GM21576 (cell line): ENCODE results near the gene RFPL1.
"Not testable (repeated sequence)": the region's sequence is repeated elsewhere in the genome, so short reads cannot be mapped to it uniquely, and the experiment has no call there.

Experiments used
- ATAC-seq: cut with Tn5 transposase; IDR thresholded peaks from one replicate; pipeline ENCODE4 v1.9.1; 2021; ENCODE audit warnings: mild to moderate bottlenecking, moderate library complexity; ENCODE audit not compliant: unreplicated experiment

Gene RFPL1

DNA sequence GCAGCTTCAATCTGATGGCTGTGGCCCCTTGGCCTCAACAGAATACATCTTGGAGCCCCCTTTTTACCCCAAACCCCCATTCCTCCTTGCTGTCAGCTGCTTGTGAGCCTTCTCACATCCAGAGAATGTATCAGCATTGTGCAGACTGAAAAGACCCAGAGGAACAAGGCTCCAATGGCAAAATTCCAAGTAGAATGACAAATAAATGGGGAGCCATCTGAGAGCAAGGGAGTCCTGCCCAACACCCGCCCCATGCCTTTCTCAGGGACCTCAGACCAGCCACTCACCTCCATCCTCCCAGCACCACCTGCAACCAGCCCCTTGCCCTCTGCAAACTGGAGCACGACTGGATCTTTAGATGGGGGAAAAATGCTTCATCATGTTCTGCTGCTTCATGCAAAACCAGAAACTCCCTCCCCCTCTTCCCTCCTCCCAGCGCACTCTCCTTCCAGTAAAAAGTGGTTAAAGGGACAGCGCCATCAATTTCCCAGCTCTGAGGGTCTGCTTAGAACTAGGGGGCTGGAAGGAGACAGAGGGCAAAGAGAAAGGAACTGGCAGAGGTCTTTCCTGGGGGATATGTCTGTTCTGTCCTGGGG, 39.4 kb downstream of the RFPL1 start:
- ATAC-seq = no peak

DNA sequence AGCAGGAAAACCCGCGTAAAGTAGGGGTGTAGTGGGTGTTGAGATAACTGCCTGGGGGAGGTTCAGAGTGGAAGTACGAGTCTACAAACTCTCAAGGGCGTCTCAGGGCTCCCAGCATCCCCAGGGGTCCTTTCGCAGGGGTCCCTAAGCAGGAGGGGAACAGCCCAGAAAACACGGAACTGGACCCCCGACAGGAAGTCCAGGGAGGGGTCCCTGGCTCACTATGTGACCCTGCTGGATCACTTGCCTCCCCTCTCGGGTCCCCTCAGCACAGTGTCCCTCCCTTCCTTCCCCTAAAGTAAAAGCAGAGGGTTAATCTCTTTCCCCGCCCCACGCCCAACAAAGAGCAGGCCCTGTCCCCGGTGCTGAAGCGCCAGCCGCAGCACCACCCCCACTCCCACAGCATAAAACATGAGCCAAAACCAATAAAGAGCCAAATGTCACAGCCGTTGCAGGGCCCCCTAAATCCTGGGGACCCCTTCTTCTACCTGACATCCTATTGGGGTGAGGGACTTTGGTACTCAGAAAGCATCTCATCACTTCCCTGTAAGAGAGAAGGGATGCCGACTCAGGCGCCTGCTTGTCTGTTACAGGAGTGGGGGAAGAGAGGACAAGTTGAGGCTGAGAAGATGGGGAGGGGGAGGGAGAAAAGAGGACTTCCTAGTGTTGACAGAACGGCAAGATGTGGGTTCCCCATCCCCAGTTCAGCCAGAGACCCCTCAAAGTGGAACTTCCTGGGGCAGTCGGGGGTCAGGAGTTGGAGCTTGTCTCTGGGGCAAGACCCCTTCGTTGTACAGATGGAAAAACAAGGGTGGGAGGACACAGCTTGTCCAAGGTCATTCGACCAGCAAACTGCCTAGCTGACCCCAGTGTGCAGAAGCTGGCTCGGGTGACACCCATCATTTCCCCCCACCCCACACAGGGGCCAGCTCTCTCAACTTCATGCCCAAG, 40.2 kb downstream of the RFPL1 start:
- no peak for ATAC-seq

DNA sequence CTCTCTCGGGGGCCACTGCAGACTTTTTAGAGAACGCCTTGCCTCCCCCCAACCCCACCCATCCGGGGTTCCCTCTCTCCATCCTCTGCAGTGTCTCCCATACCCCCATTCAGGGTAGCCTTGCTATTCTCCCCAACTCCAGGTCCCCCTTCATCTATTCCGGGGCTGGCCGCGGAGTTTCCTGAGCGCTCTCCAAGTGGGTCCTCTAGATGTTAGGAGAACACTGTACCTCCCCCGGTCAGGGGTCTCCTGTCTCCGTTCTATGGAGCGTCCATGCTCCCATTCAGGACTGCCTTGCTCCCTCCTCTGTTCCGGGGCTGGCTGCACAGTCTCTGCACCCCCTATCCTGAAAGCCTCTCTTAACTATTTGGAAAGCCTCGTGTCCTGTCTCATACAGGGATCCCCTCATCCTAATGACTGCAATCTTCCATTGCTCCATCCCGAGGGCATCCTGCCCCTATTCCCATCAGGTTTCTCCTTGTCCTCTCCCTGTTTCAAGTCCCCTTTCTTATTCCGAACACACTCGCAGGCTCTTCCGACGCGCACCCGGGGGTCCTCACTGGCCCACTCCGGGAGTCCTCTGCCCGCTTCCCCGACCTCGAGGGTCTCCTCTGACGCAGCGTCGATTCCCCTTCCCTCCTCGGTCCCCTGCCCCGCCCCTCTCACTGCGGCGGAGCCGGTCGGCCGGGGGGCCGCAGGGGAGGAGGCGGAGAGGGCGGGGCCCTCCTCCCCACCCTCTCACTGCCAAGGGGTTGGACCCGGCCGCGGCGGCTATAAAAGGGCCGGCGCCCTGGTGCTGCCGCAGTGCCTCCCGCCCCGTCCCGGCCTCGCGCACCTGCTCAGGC, 41.3 kb downstream of the RFPL1 start, which contains the start of gene NEFH:
NEFH (plus strand) TSS at position 802 of the 845 bp plus-strand sequence. CDS start 45 bp downstream, outside the sequence.
- ATAC-seq = no peak

DNA sequence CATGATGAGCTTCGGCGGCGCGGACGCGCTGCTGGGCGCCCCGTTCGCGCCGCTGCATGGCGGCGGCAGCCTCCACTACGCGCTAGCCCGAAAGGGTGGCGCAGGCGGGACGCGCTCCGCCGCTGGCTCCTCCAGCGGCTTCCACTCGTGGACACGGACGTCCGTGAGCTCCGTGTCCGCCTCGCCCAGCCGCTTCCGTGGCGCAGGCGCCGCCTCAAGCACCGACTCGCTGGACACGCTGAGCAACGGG, 41.8 kb downstream of the RFPL1 start:
- no peak for ATAC-seq

DNA sequence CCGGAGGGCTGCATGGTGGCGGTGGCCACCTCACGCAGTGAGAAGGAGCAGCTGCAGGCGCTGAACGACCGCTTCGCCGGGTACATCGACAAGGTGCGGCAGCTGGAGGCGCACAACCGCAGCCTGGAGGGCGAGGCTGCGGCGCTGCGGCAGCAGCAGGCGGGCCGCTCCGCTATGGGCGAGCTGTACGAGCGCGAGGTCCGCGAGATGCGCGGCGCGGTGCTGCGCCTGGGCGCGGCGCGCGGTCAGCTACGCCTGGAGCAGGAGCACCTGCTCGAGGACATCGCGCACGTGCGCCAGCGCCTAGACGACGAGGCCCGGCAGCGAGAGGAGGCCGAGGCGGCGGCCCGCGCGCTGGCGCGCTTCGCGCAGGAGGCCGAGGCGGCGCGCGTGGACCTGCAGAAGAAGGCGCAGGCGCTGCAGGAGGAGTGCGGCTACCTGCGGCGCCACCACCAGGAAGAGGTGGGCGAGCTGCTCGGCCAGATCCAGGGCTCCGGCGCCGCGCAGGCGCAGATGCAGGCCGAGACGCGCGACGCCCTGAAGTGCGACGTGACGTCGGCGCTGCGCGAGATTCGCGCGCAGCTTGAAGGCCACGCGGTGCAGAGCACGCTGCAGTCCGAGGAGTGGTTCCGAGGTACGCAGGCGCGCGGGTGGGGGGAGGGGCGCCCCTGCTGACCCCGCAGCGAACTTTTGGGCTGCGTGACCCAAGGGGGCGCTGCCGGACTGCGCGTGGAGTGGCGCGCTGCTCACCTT, 42.3 kb downstream of the RFPL1 start:
- no peak for ATAC-seq

DNA sequence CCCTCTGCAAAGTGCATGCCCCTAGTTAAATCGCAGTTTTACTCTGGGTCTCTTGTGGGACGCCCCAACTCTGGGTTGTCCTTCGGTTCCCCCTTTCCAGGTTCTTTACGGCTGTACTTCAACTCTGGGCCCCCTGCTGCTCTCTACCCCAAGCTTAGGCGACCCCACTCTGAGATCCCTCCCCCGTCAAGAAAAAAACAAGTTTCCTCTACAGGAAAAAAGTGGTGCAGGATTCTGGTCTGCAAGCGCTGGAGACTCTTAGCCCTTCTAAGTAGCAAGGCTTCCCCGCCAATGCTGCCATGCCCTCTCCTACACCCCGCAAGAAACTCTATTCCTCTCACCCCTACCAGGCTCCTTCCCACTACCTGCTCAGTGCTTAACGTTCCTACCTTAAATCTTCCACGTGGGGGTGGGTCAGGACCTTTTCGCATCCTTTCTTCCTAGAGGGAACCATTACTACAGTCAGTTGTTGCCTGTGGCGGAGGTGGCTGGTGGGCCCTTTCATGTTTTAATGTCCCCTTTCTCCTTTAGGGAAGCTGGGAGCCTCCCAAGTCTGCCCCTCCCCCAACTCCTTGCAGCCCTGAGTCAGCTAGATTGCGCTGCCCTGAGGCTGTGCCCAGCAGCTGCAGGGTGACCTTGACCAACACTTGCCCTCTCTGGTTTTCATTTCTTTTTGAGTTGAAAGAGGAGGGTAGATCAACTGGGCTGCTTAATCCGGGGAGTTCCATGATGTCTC, 43.0 kb downstream of the RFPL1 start:
- no peak for ATAC-seq

DNA sequence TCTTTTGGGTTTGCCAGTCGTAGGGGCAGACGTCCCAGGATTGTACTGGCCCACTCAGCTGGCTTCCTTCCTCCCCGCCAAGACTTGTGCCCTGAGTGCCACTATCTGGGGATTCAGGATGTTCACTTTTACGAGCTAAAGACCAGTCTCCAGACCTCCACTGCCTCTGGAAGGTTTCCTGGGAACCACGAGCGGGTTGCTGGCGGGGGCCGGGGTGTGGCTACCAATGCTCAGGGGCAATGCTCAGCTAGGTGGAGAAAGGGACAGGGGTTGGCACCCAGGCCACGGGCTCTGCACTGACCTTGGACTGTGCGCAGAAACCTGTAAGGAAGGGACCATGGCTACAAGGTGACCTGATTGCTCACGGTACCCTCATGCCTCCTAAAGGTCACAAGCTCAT, 43.9 kb downstream of the RFPL1 start:
- no peak for ATAC-seq

DNA sequence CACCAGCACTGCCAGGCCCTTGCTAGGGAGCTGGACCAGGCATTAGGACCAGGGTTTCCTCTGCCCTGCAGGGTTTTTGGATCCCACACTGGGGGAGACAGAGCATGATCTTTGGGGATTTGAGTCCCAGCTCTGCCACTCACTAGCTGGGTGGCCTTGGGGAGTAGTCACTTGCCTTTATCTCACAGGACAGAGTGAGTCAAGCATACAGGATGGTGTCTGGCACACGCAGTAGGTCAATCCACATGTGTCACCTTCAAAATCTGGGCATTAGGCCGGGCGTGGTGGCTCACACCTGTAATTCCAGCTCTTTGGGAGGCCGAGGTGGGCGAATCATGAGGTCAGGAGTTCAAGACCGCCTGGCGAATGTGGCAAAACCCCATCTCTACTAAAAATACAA, 44.3 kb downstream of the RFPL1 start:
- no peak for ATAC-seq

DNA sequence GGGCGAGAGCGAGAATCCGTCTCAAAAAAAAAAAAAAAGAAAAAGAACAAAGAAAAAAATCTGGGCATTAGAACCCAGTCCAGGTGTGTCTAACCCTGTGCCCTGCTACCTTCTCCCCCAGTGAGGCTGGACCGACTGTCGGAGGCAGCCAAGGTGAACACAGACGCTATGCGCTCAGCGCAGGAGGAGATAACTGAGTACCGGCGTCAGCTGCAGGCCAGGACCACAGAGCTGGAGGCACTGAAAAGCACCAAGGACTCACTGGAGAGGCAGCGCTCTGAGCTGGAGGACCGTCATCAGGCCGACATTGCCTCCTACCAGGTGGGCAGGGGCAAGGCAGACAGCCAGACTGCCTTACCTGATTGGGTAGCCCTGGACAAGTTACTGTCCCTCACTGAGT, 44.9 kb downstream of the RFPL1 start:
- ATAC-seq = no peak

DNA sequence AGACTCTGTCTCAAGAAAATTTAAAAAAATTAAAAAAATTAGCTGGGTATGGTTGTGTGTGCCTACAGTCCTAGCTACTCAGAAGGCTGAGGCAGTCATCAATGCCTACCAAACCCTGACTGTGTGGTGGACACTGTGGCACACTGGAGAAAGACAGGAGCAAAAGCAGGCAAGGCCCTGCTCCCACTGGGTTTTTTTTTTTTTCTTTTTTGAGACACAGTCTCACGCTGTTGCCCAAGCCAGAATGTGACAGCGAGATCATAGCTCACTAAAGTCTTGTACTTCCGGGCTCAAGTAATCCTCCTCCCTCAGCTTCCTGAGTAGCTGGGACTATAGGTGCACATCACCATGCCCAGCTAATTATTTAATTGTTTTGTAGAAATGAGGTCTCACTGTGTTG, 46.3 kb downstream of the RFPL1 start:
- ATAC-seq = no peak

DNA sequence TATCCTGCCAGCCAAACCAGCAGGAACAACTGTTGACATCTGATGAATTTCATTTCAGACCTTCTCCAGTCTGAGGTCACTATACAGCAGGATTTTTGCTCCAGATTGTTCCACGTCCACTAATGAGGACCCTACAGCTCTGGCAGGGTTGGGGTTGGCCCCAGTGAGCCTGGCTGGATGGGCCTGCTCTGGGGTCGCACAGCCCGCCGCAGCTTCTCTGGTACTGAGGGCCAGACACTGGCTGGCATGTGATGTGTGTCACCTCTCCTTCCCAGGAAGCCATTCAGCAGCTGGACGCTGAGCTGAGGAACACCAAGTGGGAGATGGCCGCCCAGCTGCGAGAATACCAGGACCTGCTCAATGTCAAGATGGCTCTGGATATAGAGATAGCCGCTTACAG, 47.1 kb downstream of the RFPL1 start:
- ATAC-seq = no peak

DNA sequence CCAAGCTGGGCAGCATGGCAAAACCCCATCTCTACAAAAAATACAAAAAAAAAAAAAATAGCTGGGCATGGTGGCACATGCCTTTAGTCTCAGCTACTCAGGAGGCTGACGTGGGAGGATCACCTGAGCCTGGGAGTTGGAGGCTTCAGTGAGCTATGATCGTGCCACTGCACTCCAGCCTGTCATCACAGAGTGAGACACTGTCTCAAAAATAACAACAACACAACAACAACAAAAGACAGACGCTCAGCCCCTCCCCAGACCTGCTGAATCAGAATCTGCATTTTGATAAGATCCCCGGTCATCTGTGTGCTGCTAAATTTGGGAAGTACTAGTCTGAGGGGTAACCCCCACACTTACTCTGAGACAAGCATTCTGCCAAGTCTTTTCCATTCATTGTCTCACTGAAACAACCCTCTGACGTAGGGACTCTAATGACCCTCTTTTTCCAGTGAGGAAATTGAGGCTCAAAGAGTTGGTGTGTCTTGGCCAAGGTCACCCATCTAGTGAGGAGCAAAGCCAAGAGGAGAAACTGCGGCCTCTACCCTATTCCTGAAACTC, 49.1 kb downstream of the RFPL1 start:
- no peak for ATAC-seq

DNA sequence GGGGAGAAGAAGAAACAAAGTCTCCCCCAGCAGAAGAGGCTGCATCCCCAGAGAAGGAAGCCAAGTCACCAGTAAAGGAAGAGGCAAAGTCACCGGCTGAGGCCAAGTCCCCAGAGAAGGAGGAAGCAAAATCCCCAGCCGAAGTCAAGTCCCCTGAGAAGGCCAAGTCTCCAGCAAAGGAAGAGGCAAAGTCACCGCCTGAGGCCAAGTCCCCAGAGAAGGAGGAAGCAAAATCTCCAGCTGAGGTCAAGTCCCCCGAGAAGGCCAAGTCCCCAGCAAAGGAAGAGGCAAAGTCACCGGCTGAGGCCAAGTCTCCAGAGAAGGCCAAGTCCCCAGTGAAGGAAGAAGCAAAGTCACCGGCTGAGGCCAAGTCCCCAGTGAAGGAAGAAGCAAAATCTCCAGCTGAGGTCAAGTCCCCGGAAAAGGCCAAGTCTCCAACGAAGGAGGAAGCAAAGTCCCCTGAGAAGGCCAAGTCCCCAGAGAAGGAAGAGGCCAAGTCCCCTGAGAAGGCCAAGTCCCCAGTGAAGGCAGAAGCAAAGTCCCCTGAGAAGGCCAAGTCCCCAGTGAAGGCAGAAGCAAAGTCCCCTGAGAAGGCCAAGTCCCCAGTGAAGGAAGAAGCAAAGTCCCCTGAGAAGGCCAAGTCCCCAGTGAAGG, 50.9 kb downstream of the RFPL1 start:
- not testable (repeated sequence) for ATAC-seq

DNA sequence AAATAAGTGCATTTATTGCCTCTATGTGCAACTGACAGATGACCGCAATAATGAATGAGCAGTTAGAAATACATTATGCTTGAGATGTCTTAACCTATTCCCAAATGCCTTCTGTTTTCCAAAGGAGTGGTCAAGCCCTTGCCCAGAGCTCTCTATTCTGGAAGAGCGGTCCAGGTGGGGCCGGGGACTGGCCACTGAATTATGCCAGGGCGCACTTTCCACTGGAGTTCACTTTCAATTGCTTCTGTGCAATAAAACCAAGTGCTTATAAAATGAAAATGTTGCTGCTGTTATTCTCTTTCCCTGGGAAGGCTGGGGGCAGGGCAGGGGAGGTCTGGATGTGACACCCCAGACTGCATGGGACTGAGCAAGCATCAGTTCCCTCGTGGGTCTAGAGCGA, 52.6 kb downstream of the RFPL1 start:
- no peak for ATAC-seq
